ENCODE measurements around the gene MFAP3. TPM values are rescaled to one million over a fixed set of nuclear protein-coding genes. Genes with fewer than 3 reads are reported as not detected.

MFAP3 gene
- polyA plus RNA-seq, 1 donor from 2014 or later = 103 TPM

GRCh38 chr5:154031937-154032489, 6.8 kb upstream of the MFAP3 start:
- Histone ChIP-seq H3K9ac (ENCODE audit: low read length) (no peak overlapping the region), H3K36me3 (ENCODE audit: insufficient read depth, low read length) (no peaks in the 10 kb centered on the region), H3K79me2 (replicated peaks; ENCODE audit: insufficient read depth, low read length) (peaks cover 6% of the 10 kb centered on the region), H3F3A (ENCODE audit: insufficient read depth, low read length, poor library complexity, severe bottlenecking) (no peaks in the 10 kb centered on the region), H4K20me1 (ENCODE audit: insufficient read depth) (no peaks in the 10 kb centered on the region), H3K9me3 (ENCODE audit: low read length) (no peaks in the 10 kb centered on the region), H3K27me3 (ENCODE audit: insufficient read depth, low read depth, low read length) (no peaks in the 10 kb centered on the region), H2AFZ (ENCODE audit: low read depth, low read length) (no peak overlapping the region), H3K4me2 (ENCODE audit: low read length) (no peak overlapping the region), H3K4me3 (ENCODE audit: low read length) (no peak overlapping the region), H3K27ac (ENCODE audit: low read length) (no peak overlapping the region), H3K9me2 (ENCODE audit: insufficient read depth, low read length) (no peaks in the 10 kb centered on the region)
- no peak for TF ChIP-seq SMC3 (conservative IDR thresholded peaks at IDR 0.05; ENCODE audit: poor library complexity)
- TF ChIP-seq EZH2 (IDR thresholded peaks at IDR 0.05; ENCODE audit: borderline replicate concordance, insufficient read depth, low read length, poor library complexity, severe bottlenecking) = no peak
- no peak for TF ChIP-seq REST (IDR thresholded peaks at IDR 0.05; ENCODE audit: borderline replicate concordance)
- no peak for TF ChIP-seq EP300 (conservative IDR thresholded peaks at IDR 0.05; ENCODE audit: poor library complexity, severe bottlenecking)
- TF ChIP-seq POLR2AphosphoS5 (IDR thresholded peaks at IDR 0.05) = no peak
- TF ChIP-seq, protein P1, sequence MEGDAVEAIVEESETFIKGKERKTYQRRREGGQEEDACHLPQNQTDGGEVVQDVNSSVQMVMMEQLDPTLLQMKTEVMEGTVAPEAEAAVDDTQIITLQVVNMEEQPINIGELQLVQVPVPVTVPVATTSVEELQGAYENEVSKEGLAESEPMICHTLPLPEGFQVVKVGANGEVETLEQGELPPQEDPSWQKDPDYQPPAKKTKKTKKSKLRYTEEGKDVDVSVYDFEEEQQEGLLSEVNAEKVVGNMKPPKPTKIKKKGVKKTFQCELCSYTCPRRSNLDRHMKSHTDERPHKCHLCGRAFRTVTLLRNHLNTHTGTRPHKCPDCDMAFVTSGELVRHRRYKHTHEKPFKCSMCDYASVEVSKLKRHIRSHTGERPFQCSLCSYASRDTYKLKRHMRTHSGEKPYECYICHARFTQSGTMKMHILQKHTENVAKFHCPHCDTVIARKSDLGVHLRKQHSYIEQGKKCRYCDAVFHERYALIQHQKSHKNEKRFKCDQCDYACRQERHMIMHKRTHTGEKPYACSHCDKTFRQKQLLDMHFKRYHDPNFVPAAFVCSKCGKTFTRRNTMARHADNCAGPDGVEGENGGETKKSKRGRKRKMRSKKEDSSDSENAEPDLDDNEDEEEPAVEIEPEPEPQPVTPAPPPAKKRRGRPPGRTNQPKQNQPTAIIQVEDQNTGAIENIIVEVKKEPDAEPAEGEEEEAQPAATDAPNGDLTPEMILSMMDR (IDR thresholded peaks at IDR 0.05; ENCODE audit: poor library complexity, severe bottlenecking) = no peak
- no peak for TF ChIP-seq RAD21 (conservative IDR thresholded peaks at IDR 0.05)
- no peak for TF ChIP-seq TAF1 (IDR thresholded peaks at IDR 0.05; ENCODE audit: low read depth)
- no peak for TF ChIP-seq MXI1 (conservative IDR thresholded peaks at IDR 0.05; ENCODE audit: poor library complexity, severe bottlenecking)

GRCh38 chr5:154034944-154035343, 3.8 kb upstream of the MFAP3 start:
- Histone ChIP-seq H3K79me2 (replicated peaks; ENCODE audit: insufficient read depth, low read length) (peaks cover 13% of the 10 kb centered on the region), H3K4me2 (ENCODE audit: low read length) (no peak overlapping the region), H3F3A (ENCODE audit: insufficient read depth, low read length, poor library complexity, severe bottlenecking) (no peaks in the 10 kb centered on the region), H3K27me3 (ENCODE audit: insufficient read depth, low read depth, low read length) (no peaks in the 10 kb centered on the region), H3K27ac (ENCODE audit: low read length) (no peak overlapping the region), H2AFZ (ENCODE audit: low read depth, low read length) (no peak overlapping the region), H4K20me1 (ENCODE audit: insufficient read depth) (no peaks in the 10 kb centered on the region), H3K4me3 (ENCODE audit: low read length) (no peak overlapping the region), H3K9me3 (ENCODE audit: low read length) (no peaks in the 10 kb centered on the region), H3K9me2 (ENCODE audit: insufficient read depth, low read length) (no peaks in the 10 kb centered on the region), H3K36me3 (ENCODE audit: insufficient read depth, low read length) (no peaks in the 10 kb centered on the region), H3K9ac (ENCODE audit: low read length) (no peak overlapping the region)
- TF ChIP-seq TAF1 (IDR thresholded peaks at IDR 0.05; ENCODE audit: low read depth) (no peak), REST (IDR thresholded peaks at IDR 0.05; ENCODE audit: borderline replicate concordance) (no peak), POLR2AphosphoS5 (IDR thresholded peaks at IDR 0.05) (no peak), RAD21 (conservative IDR thresholded peaks at IDR 0.05) (no peak), SMC3 (conservative IDR thresholded peaks at IDR 0.05; ENCODE audit: poor library complexity) (no peak), EP300 (conservative IDR thresholded peaks at IDR 0.05; ENCODE audit: poor library complexity, severe bottlenecking) (no peak), MXI1 (conservative IDR thresholded peaks at IDR 0.05; ENCODE audit: poor library complexity, severe bottlenecking) (no peak), EZH2 (IDR thresholded peaks at IDR 0.05; ENCODE audit: borderline replicate concordance, insufficient read depth, low read length, poor library complexity, severe bottlenecking) (no peak)
- TF ChIP-seq, protein P1 (IDR thresholded peaks at IDR 0.05; ENCODE audit: poor library complexity, severe bottlenecking) = no peak

Data from neural cell (in vitro differentiated cells).